Measurements from ENCODE around the gene RASSF3.
A peak's percentile ranks its signal among the peaks of the same experiment; 100 is the strongest.

RASSF3 gene

DNA sequence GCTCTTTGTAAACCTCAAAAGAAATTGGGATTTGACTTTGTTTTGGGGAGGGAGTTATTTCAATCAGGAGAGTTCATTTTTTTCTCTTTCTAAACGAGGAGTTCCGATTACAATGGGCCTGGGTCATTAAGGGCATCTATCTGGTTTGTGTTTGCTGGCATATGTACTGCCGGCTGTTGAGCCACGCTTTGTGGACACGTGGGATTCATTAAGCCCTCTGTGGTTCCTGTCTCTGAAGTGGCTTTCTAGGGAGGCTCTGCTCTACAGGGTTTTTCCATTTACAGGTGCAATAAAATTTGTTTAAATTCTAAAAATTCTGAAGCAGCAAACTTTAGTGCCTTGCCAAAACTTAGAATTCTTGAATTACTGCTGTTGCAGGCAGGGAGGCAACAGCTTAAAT lies 91.0 kb downstream of the RASSF3 start:
- peak overlapping the region; percentile 22 for H3K27ac ChIP-seq (ENCODE audit: low read depth, low read length)
- peaks cover 8% of the 10 kb centered on the region for H3K36me3 ChIP-seq (ENCODE audit: insufficient read depth, low read length)
- H3K9me3 ChIP-seq (ENCODE audit: low read length) = no peaks in the 10 kb centered on the region
- no peak overlapping the region for H3K4me3 ChIP-seq (ENCODE audit: low read depth in 1 of 2, low read length in 2 of 2)
- H3K9ac ChIP-seq (ENCODE audit: low read length) = no peak overlapping the region
- peaks cover 20% of the 10 kb centered on the region for H3K4me1 ChIP-seq (ENCODE audit: insufficient read depth, low read length)
- no peaks in the 10 kb centered on the region for H3K27me3 ChIP-seq (ENCODE audit: control insufficient read depth in 1 of 2, insufficient read depth in 2 of 2, low read length in 2 of 2)

DNA sequence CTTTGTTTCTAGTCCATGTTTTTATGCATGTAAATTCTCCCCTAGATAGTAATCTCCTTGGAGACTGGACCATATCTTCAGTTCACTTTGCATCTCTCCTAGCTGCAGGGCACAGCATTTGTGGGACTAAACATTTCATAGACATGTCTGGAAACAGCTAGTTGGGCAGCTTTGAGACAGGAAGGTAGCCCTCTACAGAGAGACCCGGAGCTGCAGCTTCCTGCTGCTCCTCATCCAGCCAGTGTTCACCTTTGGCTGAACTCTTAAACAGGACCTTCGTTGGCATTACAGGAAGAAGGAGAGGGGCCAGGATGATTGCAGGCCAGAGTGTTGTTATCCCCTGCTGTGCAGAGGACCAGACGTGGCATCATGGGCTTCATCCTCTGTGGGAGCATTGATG lies 96.0 kb downstream of the RASSF3 start:
- peaks cover 4% of the 10 kb centered on the region for H3K4me1 ChIP-seq (ENCODE audit: insufficient read depth, low read length)
- no peaks in the 10 kb centered on the region for H3K27me3 ChIP-seq (ENCODE audit: control insufficient read depth in 1 of 2, insufficient read depth in 2 of 2, low read length in 2 of 2)
- no peak overlapping the region for H3K27ac ChIP-seq (ENCODE audit: low read depth, low read length)
- H3K36me3 ChIP-seq (ENCODE audit: insufficient read depth, low read length) = no peaks in the 10 kb centered on the region
- H3K9me3 ChIP-seq (ENCODE audit: low read length) = no peaks in the 10 kb centered on the region
- no peak overlapping the region for H3K9ac ChIP-seq (ENCODE audit: low read length)
- no peak overlapping the region for H3K4me3 ChIP-seq (ENCODE audit: low read depth in 1 of 2, low read length in 2 of 2)

DNA sequence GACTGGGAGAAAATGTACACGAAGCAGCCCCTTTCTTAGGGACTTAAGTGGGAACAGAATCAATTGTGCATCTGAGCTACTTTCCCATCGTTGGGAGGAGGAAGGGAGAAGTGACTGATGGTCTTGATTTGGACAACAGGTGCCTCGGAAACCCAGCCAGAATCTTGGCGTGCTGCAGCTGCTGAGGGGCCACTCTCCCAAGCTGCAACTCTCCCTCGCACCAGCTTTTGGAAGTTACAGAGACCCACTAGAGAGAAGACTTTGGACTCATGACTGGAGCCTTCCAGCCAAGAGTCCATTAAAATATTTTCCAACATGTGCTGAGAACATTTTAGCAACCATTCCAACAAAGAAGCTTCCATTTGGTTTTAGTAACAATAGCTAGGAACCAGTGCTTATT lies 96.6 kb downstream of the RASSF3 start:
- H3K27ac ChIP-seq (ENCODE audit: low read depth, low read length) = no peak overlapping the region
- no peaks in the 10 kb centered on the region for H3K36me3 ChIP-seq (ENCODE audit: insufficient read depth, low read length)
- H3K4me3 ChIP-seq (ENCODE audit: low read depth in 1 of 2, low read length in 2 of 2) = no peak overlapping the region
- no peaks in the 10 kb centered on the region for H3K9me3 ChIP-seq (ENCODE audit: low read length)
- no peak overlapping the region for H3K9ac ChIP-seq (ENCODE audit: low read length)
- no peaks in the 10 kb centered on the region for H3K27me3 ChIP-seq (ENCODE audit: control insufficient read depth in 1 of 2, insufficient read depth in 2 of 2, low read length in 2 of 2)
- H3K4me1 ChIP-seq (ENCODE audit: insufficient read depth, low read length) = no peaks in the 10 kb centered on the region

DNA sequence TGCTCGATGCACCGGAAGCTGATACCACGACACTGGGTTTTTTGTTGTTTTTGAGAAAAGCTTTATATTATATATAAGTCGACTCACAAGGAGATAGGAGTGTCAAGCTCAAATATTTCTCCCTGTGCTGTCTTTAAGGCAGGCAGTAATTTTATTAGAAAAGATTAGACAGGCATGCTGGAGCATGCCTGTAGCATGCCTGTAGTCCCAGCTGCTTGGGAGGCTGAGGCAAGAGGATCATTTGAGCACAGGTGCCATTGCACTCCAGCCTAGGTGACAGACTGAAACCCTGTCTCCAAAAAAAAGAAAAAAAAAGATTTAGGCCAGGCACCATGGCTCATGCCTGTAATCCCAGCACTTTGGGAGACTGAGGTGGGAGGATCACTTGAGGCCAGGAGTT lies 97.1 kb downstream of the RASSF3 start:
- no peak overlapping the region for H3K9ac ChIP-seq (ENCODE audit: low read length)
- no peak overlapping the region for H3K27ac ChIP-seq (ENCODE audit: low read depth, low read length)
- no peaks in the 10 kb centered on the region for H3K27me3 ChIP-seq (ENCODE audit: control insufficient read depth in 1 of 2, insufficient read depth in 2 of 2, low read length in 2 of 2)

DNA sequence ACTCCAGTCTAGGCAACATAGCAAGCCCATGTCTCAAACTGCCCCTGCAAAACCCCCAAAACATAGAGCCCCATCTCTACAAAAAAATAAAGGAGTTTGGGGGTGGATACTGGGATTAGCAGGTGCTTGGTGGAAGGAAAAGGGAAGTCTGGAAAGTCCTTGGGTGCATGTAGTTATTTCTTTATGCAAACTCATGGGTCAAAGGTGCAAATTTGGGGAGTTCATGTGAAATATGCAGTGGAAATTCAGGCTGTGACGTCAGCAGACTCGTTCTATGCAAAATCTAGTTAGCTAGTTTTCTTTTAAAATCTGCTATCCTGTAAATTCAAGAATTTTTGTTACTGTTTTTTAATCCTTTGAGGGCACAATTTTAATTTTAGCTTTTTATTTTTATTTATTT lies 97.6 kb downstream of the RASSF3 start:
- Histone ChIP-seq H3K9me3 (ENCODE audit: low read length) (no peaks in the 10 kb centered on the region), H3K27ac (ENCODE audit: low read depth, low read length) (no peak overlapping the region), H3K36me3 (ENCODE audit: insufficient read depth, low read length) (no peaks in the 10 kb centered on the region), H3K4me3 (ENCODE audit: low read depth in 1 of 2, low read length in 2 of 2) (no peak overlapping the region), H3K9ac (ENCODE audit: low read length) (no peak overlapping the region), H3K4me1 (ENCODE audit: insufficient read depth, low read length) (peaks cover 1% of the 10 kb centered on the region), H3K27me3 (ENCODE audit: control insufficient read depth in 1 of 2, insufficient read depth in 2 of 2, low read length in 2 of 2) (no peaks in the 10 kb centered on the region)

More for the DNA sequence above, 97.1 kb downstream of the RASSF3 start:
- no peak overlapping the region for H3K4me3 ChIP-seq (ENCODE audit: low read depth in 1 of 2, low read length in 2 of 2)
- H3K9me3 ChIP-seq (ENCODE audit: low read length) = no peaks in the 10 kb centered on the region
- no peaks in the 10 kb centered on the region for H3K36me3 ChIP-seq (ENCODE audit: insufficient read depth, low read length)
- H3K4me1 ChIP-seq (ENCODE audit: insufficient read depth, low read length) = no peaks in the 10 kb centered on the region

DNA sequence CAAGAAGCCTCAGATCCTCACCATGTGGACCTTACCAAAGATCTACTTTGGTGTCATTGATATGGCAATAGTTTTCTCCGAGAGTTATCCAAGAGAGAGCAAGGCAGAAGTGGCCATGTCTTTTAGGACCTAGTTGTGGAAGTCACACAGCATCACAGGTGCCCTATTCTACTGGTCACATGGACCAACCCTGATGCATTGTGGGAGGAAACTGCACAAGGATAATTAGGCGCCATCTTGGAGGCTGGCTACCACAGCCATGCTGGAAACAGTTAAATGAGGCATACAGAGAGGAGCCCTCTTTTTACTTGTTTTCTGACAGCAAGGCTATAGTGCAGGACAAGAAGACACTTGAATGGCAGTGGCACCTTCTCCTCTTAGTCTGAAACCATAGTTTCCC lies 99.1 kb downstream of the RASSF3 start:
- H3K27ac ChIP-seq (ENCODE audit: low read depth, low read length) = no peak overlapping the region
- H3K27me3 ChIP-seq (ENCODE audit: control insufficient read depth in 1 of 2, insufficient read depth in 2 of 2, low read length in 2 of 2) = no peaks in the 10 kb centered on the region

GRCh38 chr12:64713376-64713775 lies 103.1 kb downstream of the RASSF3 start:
- Histone ChIP-seq H3K9ac (ENCODE audit: low read length) (no peak overlapping the region), H3K27me3 (ENCODE audit: control insufficient read depth in 1 of 2, insufficient read depth in 2 of 2, low read length in 2 of 2) (no peaks in the 10 kb centered on the region), H3K36me3 (ENCODE audit: insufficient read depth, low read length) (no peaks in the 10 kb centered on the region), H3K4me1 (ENCODE audit: insufficient read depth, low read length) (peaks cover 3% of the 10 kb centered on the region), H3K27ac (ENCODE audit: low read depth, low read length) (no peak overlapping the region), H3K9me3 (ENCODE audit: low read length) (no peaks in the 10 kb centered on the region), H3K4me3 (ENCODE audit: low read depth in 1 of 2, low read length in 2 of 2) (no peak overlapping the region)

More for the DNA sequence above, 99.1 kb downstream of the RASSF3 start:
- Histone ChIP-seq H3K9ac (ENCODE audit: low read length) (no peak overlapping the region), H3K36me3 (ENCODE audit: insufficient read depth, low read length) (no peaks in the 10 kb centered on the region), H3K9me3 (ENCODE audit: low read length) (no peaks in the 10 kb centered on the region), H3K4me3 (ENCODE audit: low read depth in 1 of 2, low read length in 2 of 2) (no peak overlapping the region), H3K4me1 (ENCODE audit: insufficient read depth, low read length) (peaks cover 3% of the 10 kb centered on the region)

- H3K4me3 ChIP-seq (ENCODE audit: low read depth in 1 of 2, low read length in 2 of 2) = no peak overlapping the region
- H3K9me3 ChIP-seq (ENCODE audit: low read length) = no peaks in the 10 kb centered on the region
- H3K4me1 ChIP-seq (ENCODE audit: insufficient read depth, low read length) = peaks cover 3% of the 10 kb centered on the region
- H3K9ac ChIP-seq (ENCODE audit: low read length) = no peak overlapping the region
- no peaks in the 10 kb centered on the region for H3K27me3 ChIP-seq (ENCODE audit: control insufficient read depth in 1 of 2, insufficient read depth in 2 of 2, low read length in 2 of 2)
- no peak overlapping the region for H3K27ac ChIP-seq (ENCODE audit: low read depth, low read length)
- peaks cover 3% of the 10 kb centered on the region for H3K36me3 ChIP-seq (ENCODE audit: insufficient read depth, low read length)
These were observed 104.3 kb downstream of the RASSF3 start for GRCh38 chr12:64714551-64714968.

DNA sequence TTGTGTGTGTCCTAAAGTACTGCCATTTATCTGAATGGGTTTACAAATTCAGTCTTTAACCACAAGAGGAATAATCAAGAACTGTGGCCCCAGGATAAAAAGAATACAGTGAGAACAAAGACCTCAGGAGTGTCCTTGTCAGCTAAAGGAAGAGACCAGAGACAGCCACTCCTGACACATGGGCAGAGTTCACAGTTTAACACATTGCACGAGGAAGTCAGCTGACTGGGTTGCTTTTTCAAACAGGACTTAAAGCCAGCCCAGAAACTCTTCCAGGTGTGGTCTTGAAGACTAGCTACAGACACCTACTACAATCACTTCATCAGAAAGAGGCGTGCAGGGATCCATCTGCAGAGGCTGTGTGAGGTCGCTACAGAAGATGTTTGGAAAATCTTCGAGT lies 106.1 kb downstream of the RASSF3 start:
- Histone ChIP-seq H3K36me3 (ENCODE audit: insufficient read depth, low read length) (peaks cover 14% of the 10 kb centered on the region), H3K4me1 (ENCODE audit: insufficient read depth, low read length) (peaks cover 3% of the 10 kb centered on the region), H3K9me3 (ENCODE audit: low read length) (no peaks in the 10 kb centered on the region)

GRCh38 chr12:64716839-64717455 lies 106.7 kb downstream of the RASSF3 start:
- H3K36me3 ChIP-seq (ENCODE audit: insufficient read depth, low read length) = peaks cover 20% of the 10 kb centered on the region

More for the DNA sequence above, 106.1 kb downstream of the RASSF3 start:
- Histone ChIP-seq H3K27me3 (ENCODE audit: control insufficient read depth in 1 of 2, insufficient read depth in 2 of 2, low read length in 2 of 2) (no peaks in the 10 kb centered on the region), H3K4me3 (ENCODE audit: low read depth in 1 of 2, low read length in 2 of 2) (no peak overlapping the region), H3K27ac (ENCODE audit: low read depth, low read length) (no peak overlapping the region), H3K9ac (ENCODE audit: low read length) (no peak overlapping the region)

GRCh38 chr12:64718649-64719048 lies 108.4 kb downstream of the RASSF3 start:
- Histone ChIP-seq H3K9ac (ENCODE audit: low read length) (no peak overlapping the region), H3K27ac (ENCODE audit: low read depth, low read length) (no peak overlapping the region), H3K9me3 (ENCODE audit: low read length) (no peaks in the 10 kb centered on the region), H3K27me3 (ENCODE audit: control insufficient read depth in 1 of 2, insufficient read depth in 2 of 2, low read length in 2 of 2) (no peaks in the 10 kb centered on the region), H3K4me3 (ENCODE audit: low read depth in 1 of 2, low read length in 2 of 2) (no peak overlapping the region), H3K4me1 (ENCODE audit: insufficient read depth, low read length) (no peaks in the 10 kb centered on the region), H3K36me3 (ENCODE audit: insufficient read depth, low read length) (peaks cover 33% of the 10 kb centered on the region)

More at GRCh38 chr12:64716839-64717455, 106.7 kb downstream of the RASSF3 start:
- no peak overlapping the region for H3K9ac ChIP-seq (ENCODE audit: low read length)
- H3K27me3 ChIP-seq (ENCODE audit: control insufficient read depth in 1 of 2, insufficient read depth in 2 of 2, low read length in 2 of 2) = no peaks in the 10 kb centered on the region
- H3K27ac ChIP-seq (ENCODE audit: low read depth, low read length) = no peak overlapping the region
- no peak overlapping the region for H3K4me3 ChIP-seq (ENCODE audit: low read depth in 1 of 2, low read length in 2 of 2)
- no peaks in the 10 kb centered on the region for H3K9me3 ChIP-seq (ENCODE audit: low read length)
- peaks cover 3% of the 10 kb centered on the region for H3K4me1 ChIP-seq (ENCODE audit: insufficient read depth, low read length)

DNA sequence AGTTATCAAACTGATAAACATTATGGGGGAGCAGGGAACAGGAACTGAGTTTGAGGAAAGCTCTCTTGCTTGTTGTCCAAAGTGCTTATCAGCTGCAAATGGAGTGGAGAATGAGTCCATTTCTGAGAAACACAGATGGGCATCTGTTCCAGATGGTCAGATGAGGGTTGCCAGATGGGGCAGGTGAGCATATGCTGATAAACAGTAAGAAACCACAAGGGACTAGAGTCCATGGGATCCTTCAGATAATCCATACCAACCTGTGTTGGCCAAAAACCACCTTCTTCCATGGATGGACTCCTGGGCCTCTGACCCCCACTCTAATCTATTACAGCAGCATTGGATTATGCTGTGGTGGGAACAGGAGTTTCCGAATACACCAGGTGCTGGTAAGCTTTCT lies 110.6 kb downstream of the RASSF3 start:
- Histone ChIP-seq H3K4me3 (ENCODE audit: low read depth in 1 of 2, low read length in 2 of 2) (no peak overlapping the region), H3K9ac (ENCODE audit: low read length) (no peak overlapping the region), H3K4me1 (ENCODE audit: insufficient read depth, low read length) (no peaks in the 10 kb centered on the region), H3K27ac (ENCODE audit: low read depth, low read length) (no peak overlapping the region), H3K36me3 (ENCODE audit: insufficient read depth, low read length) (peaks cover 37% of the 10 kb centered on the region), H3K27me3 (ENCODE audit: control insufficient read depth in 1 of 2, insufficient read depth in 2 of 2, low read length in 2 of 2) (no peaks in the 10 kb centered on the region), H3K9me3 (ENCODE audit: low read length) (no peaks in the 10 kb centered on the region)
